BLaER1 treated with 17β-estradiol and CSF1 and Interleukin-3, amounts not matched to agents 10 nM and 100 nM (cell line): ENCODE data around the gene PCDH9.

Experiments
- H3K27ac ChIP-seq, 11 experiments: shearing (Covaris generic); formaldehyde crosslinking; 2 replicates each; pipeline ENCODE4 v1.8.1; 2022
- H3K27me3 ChIP-seq, 11 experiments: shearing (Covaris generic); formaldehyde crosslinking; 2 replicates each; pipeline ENCODE4 v1.8.1; 2022
- H3K36me3 ChIP-seq, 11 experiments: shearing (Covaris generic); formaldehyde crosslinking; 2 replicates each; pipeline ENCODE4 v1.8.1; 2022
- H3K4me1 ChIP-seq, 10 experiments: shearing (Covaris generic); formaldehyde crosslinking; 2 replicates each; pipeline ENCODE4 v1.8.1; 2022
- H3K4me2 ChIP-seq, 11 experiments: shearing (Covaris generic); formaldehyde crosslinking; 2 replicates each; pipeline ENCODE4 v1.8.1; 2022
- H3K4me3 ChIP-seq, 10 experiments: shearing (Covaris generic); formaldehyde crosslinking; 2 replicates each; pipeline ENCODE4 v1.8.1; 2022
- H3K9ac ChIP-seq, 11 experiments: shearing (Covaris generic); formaldehyde crosslinking; 2 replicates each; pipeline ENCODE4 v1.8.1; 2022
- H3K9me3 ChIP-seq, 11 experiments: shearing (Covaris generic); formaldehyde crosslinking; replicated peaks in 1 of 11; 2 replicates each; pipeline ENCODE4 v1.8.1; 2022
- H4K20me1 ChIP-seq, 11 experiments: shearing (Covaris generic); formaldehyde crosslinking; 2 replicates each; pipeline ENCODE4 v1.8.1; 2022
- Cebpa-rat ChIP-seq, 11 experiments: shearing (Covaris generic); IDR thresholded peaks; 2 replicates each; pipeline ENCODE4 v1.8.1; 2022

The PCDH9 gene

GRCh38 chr13:66693656-66694055 is 536.5 kb downstream of the PCDH9 start:
- no peak overlapping the region for H3K4me3 ChIP-seq
- H3K36me3 ChIP-seq = no peaks in the 10 kb centered on the region
- H3K27me3 ChIP-seq = no peaks in the 10 kb centered on the region
- peaks cover 0 to 20% (median 0%) of the 10 kb centered on the region in 10 experiments; a peak in 5 of 20 replicates for H3K4me1 ChIP-seq
- H3K9me3 ChIP-seq = no peaks in the 10 kb centered on the region
- TF ChIP-seq Cebpa-rat (IDR thresholded peaks at IDR 0.05) = no peak
- H4K20me1 ChIP-seq = no peaks in the 10 kb centered on the region
- H3K4me2 ChIP-seq = no peak overlapping the region
- H3K9ac ChIP-seq = no peak overlapping the region
- H3K27ac ChIP-seq = no peak overlapping the region

- Histone ChIP-seq H3K9ac (no peak overlapping the region), H3K4me2 (no peak overlapping the region), H4K20me1 (no peaks in the 10 kb centered on the region), H3K36me3 (no peaks in the 10 kb centered on the region), H3K9me3 (peaks cover under 1 to 8% (median 4%) of the 10 kb centered on the region in 11 experiments; a peak in 21 of 22 replicates), H3K4me3 (no peak overlapping the region), H3K27ac (no peak overlapping the region), H3K27me3 (no peaks in the 10 kb centered on the region), H3K4me1 (peaks cover 0 to 20% (median 0%) of the 10 kb centered on the region in 10 experiments; a peak in 5 of 20 replicates)
- no peak for TF ChIP-seq Cebpa-rat (IDR thresholded peaks at IDR 0.05)
Measured at GRCh38 chr13:66691149-66691548, 539.0 kb downstream of the PCDH9 start.

GRCh38 chr13:66689628-66690027 is 540.5 kb downstream of the PCDH9 start:
- Histone ChIP-seq H4K20me1 (no peaks in the 10 kb centered on the region), H3K4me3 (no peak overlapping the region), H3K36me3 (peaks cover 0 to 8% (median 0%) of the 10 kb centered on the region in 11 experiments; a peak in 5 of 22 replicates), H3K27me3 (no peaks in the 10 kb centered on the region), H3K9ac (no peak overlapping the region), H3K4me1 (peaks cover 0 to 20% (median 0%) of the 10 kb centered on the region in 10 experiments; a peak in 5 of 20 replicates), H3K4me2 (peak overlapping the region in 2 of 11 experiments; percentile 4 to 10; a peak in 3 of 22 replicates), H3K9me3 (peaks cover 16 to 24% (median 20%) of the 10 kb centered on the region in 11 experiments), H3K27ac (no peak overlapping the region)
- TF ChIP-seq Cebpa-rat (IDR thresholded peaks at IDR 0.05) = no peak

- Histone ChIP-seq H4K20me1 (no peaks in the 10 kb centered on the region), H3K27ac (no peak overlapping the region), H3K9me3 (peaks cover 21 to 29% (median 25%) of the 10 kb centered on the region in 11 experiments), H3K36me3 (peaks cover 0 to 8% (median 0%) of the 10 kb centered on the region in 11 experiments; a peak in 5 of 22 replicates), H3K4me2 (peak overlapping the region in 2 of 11 experiments; percentile 4 to 10; a peak in 3 of 22 replicates), H3K4me3 (no peak overlapping the region), H3K4me1 (peaks cover 0 to 20% (median 0%) of the 10 kb centered on the region in 10 experiments; a peak in 5 of 20 replicates), H3K27me3 (no peaks in the 10 kb centered on the region), H3K9ac (no peak overlapping the region)
- no peak for TF ChIP-seq Cebpa-rat (IDR thresholded peaks at IDR 0.05)
Measured at GRCh38 chr13:66689037-66689619, 541.0 kb downstream of the PCDH9 start.

- Histone ChIP-seq H3K27ac (no peak overlapping the region), H3K4me2 (no peak overlapping the region), H4K20me1 (no peaks in the 10 kb centered on the region), H3K27me3 (no peaks in the 10 kb centered on the region), H3K9me3 (peaks cover 21 to 28% (median 24%) of the 10 kb centered on the region in 11 experiments), H3K4me3 (no peak overlapping the region), H3K9ac (no peak overlapping the region), H3K36me3 (peaks cover 0 to 8% (median 0%) of the 10 kb centered on the region in 11 experiments; a peak in 5 of 22 replicates), H3K4me1 (no peaks in the 10 kb centered on the region)
- TF ChIP-seq Cebpa-rat (IDR thresholded peaks at IDR 0.05) = no peak
Measured at GRCh38 chr13:66681403-66681802, 548.7 kb downstream of the PCDH9 start.

GRCh38 chr13:66680031-66680430 is 550.1 kb downstream of the PCDH9 start:
- TF ChIP-seq Cebpa-rat (IDR thresholded peaks at IDR 0.05) = no peak
- no peaks in the 10 kb centered on the region for H3K4me1 ChIP-seq
- no peak overlapping the region for H3K4me2 ChIP-seq
- H3K9ac ChIP-seq = no peak overlapping the region
- no peaks in the 10 kb centered on the region for H3K27me3 ChIP-seq
- H3K27ac ChIP-seq = no peak overlapping the region
- H3K9me3 ChIP-seq = peaks cover 9 to 14% (median 11%) of the 10 kb centered on the region in 11 experiments
- no peaks in the 10 kb centered on the region for H4K20me1 ChIP-seq
- peaks cover 0 to 3% (median 0%) of the 10 kb centered on the region in 11 experiments; a peak in 5 of 22 replicates for H3K36me3 ChIP-seq
- H3K4me3 ChIP-seq = no peak overlapping the region

GRCh38 chr13:66675620-66676019 is 554.5 kb downstream of the PCDH9 start:
- H3K9ac ChIP-seq = no peak overlapping the region
- no peak overlapping the region for H3K4me2 ChIP-seq

GRCh38 chr13:66673401-66673800 is 556.7 kb downstream of the PCDH9 start:
- no peak for TF ChIP-seq Cebpa-rat (IDR thresholded peaks at IDR 0.05)
- H3K4me3 ChIP-seq = no peak overlapping the region
- no peak overlapping the region for H3K27ac ChIP-seq
- H3K27me3 ChIP-seq = no peaks in the 10 kb centered on the region
- no peaks in the 10 kb centered on the region for H4K20me1 ChIP-seq
- no peak overlapping the region for H3K9ac ChIP-seq
- no peaks in the 10 kb centered on the region for H3K4me1 ChIP-seq
- peaks cover 0 to 19% (median 0%) of the 10 kb centered on the region in 11 experiments; a peak in 4 of 22 replicates for H3K9me3 ChIP-seq
- no peak overlapping the region for H3K4me2 ChIP-seq
- H3K36me3 ChIP-seq = no peaks in the 10 kb centered on the region

More at GRCh38 chr13:66675620-66676019, 554.5 kb downstream of the PCDH9 start:
- no peak overlapping the region for H3K27ac ChIP-seq
- H3K9me3 ChIP-seq = peaks cover 0 to 19% (median 0%) of the 10 kb centered on the region in 11 experiments; a peak in 4 of 22 replicates
- no peaks in the 10 kb centered on the region for H4K20me1 ChIP-seq
- TF ChIP-seq Cebpa-rat (IDR thresholded peaks at IDR 0.05) = no peak
- H3K4me1 ChIP-seq = no peaks in the 10 kb centered on the region
- H3K4me3 ChIP-seq = no peak overlapping the region
- no peaks in the 10 kb centered on the region for H3K36me3 ChIP-seq
- no peaks in the 10 kb centered on the region for H3K27me3 ChIP-seq

- no peak overlapping the region for H3K27ac ChIP-seq
- no peaks in the 10 kb centered on the region for H3K27me3 ChIP-seq
- no peaks in the 10 kb centered on the region for H4K20me1 ChIP-seq
- no peak overlapping the region for H3K4me2 ChIP-seq
- H3K36me3 ChIP-seq = no peaks in the 10 kb centered on the region
- H3K9me3 ChIP-seq = peaks cover 0 to 2% (median 0%) of the 10 kb centered on the region in 11 experiments; a peak in 2 of 22 replicates
- no peak for TF ChIP-seq Cebpa-rat (IDR thresholded peaks at IDR 0.05)
- no peak overlapping the region for H3K4me3 ChIP-seq
- H3K9ac ChIP-seq = no peak overlapping the region
- H3K4me1 ChIP-seq = peaks cover 3 to 17% (median 11%) of the 10 kb centered on the region in 10 experiments; a peak in 18 of 20 replicates
Measured at GRCh38 chr13:66665991-66666390, 564.1 kb downstream of the PCDH9 start.
